Natural killer cell (primary cell): ENCODE measurements around the gene IBA57. TPM values are rescaled to one million over a fixed set of nuclear protein-coding genes. Genes with fewer than 3 reads are reported as not detected.

Experiments
- ATAC-seq, 3 donors: fragments of 150-1000 bp in 2 of 3; fragments of 200-7000 bp in 1 of 3; cut with Tn5 transposase; 1 replicate in 1 of 3; 2 replicates in 2 of 3; pipeline ENCODE4 v1.10.0; 2021; ENCODE audit warnings: mild to moderate bottlenecking in 2 of 3, moderate library complexity in 2 of 3
- DNase-seq, 2 donors: peaks; one replicate each; pipeline versions ENCODE4 v3.0.0 to v3.0.0-alpha.2; 2013 to 2021; ENCODE audit warnings: mixed read lengths in 1 of 2
- H3K27ac ChIP-seq: one replicate; pipeline ENCODE4 v1.5.1; 2013; ENCODE audit warnings: mild to moderate bottlenecking, low read length
- H3K27me3 ChIP-seq: one replicate; pipeline ENCODE4 v1.6.1; 2013; ENCODE audit warnings: low read length; ENCODE audit not compliant: control insufficient read depth, insufficient read depth
- H3K36me3 ChIP-seq: one replicate; pipeline ENCODE4 v1.6.1; 2013; ENCODE audit warnings: low read length; ENCODE audit not compliant: control insufficient read depth, insufficient read depth
- H3K4me1 ChIP-seq: one replicate; pipeline ENCODE4 v1.6.1; 2013; ENCODE audit warnings: low read length; ENCODE audit not compliant: control insufficient read depth, insufficient read depth
- H3K4me3 ChIP-seq: one replicate; pipeline ENCODE4 v1.5.1; 2013; ENCODE audit warnings: low read length
- H3K9me3 ChIP-seq: one replicate; pipeline ENCODE4 v1.6.1; 2013; ENCODE audit warnings: low read length; ENCODE audit not compliant: control insufficient read depth, insufficient read depth
- H3K27ac Mint-ChIP-seq, 2 donors: one replicate each; pipeline ENCODE4 v1.8.0; 2022; ENCODE audit warnings: mild to moderate bottlenecking in 2 of 2, mixed read lengths in 2 of 2, moderate library complexity in 1 of 2
- H3K27me3 Mint-ChIP-seq, 2 donors: one replicate each; pipeline ENCODE4 v1.8.0; 2022; ENCODE audit warnings: low read depth in 2 of 2, mixed read lengths in 2 of 2
- H3K36me3 Mint-ChIP-seq: one replicate; pipeline ENCODE4 v1.8.0; 2022; ENCODE audit warnings: mixed read lengths
- H3K4me1 Mint-ChIP-seq, 2 donors: one replicate each; pipeline ENCODE4 v1.8.0; 2022; ENCODE audit warnings: mixed read lengths in 2 of 2
- H3K4me3 Mint-ChIP-seq: one replicate; pipeline ENCODE4 v1.8.0; 2022; ENCODE audit warnings: mild to moderate bottlenecking, moderate library complexity, mixed read lengths
- H3K9me3 Mint-ChIP-seq, 2 donors: one replicate each; pipeline ENCODE4 v1.8.0; 2022; ENCODE audit warnings: mixed read lengths in 2 of 2
- CTCF ChIP-seq: fragments of 200-600 bp; IDR thresholded peaks from one replicate; pipeline ENCODE4 v1.8.0; 2022; ENCODE audit warnings: antibody characterized with exemption
- WGBS: methylation state at CpG from one replicate; pipeline ENCODE4 v1.1.7; 2013; ENCODE audit warnings: missing lambda C conversion rate; ENCODE audit not compliant: insufficient coverage; 5-methylcytosine and 5-hydroxymethylcytosine counted together
- intact Hi-C: fragments of 100-400 bp; cut with micrococcal nuclease; formaldehyde crosslinking; loops from one replicate; pipeline ENCODE4 v1.14.2; 2022
- total RNA-seq, 4 donors: library from RNA; stranded (reverse); fragments of 120-200 nt in 1 of 4; gene quantifications; one replicate each; pipeline versions ENCODE4 v1.2.3 to v1.2.4, GENCODE V29; 2013 to 2022

IBA57 gene
- total RNA-seq, 3 donors from 2014 or later (not counting 1 experiment from before 2014, with no cell fraction given): 13.3 to 14.1 (median 13.8) TPM

GRCh38 chr1:228211531-228212414 is 46.2 kb downstream of the IBA57 start:
- WGBS: 94% methylated on average over 90 of the region's 96 CpGs
- DNase-seq (no peak), ATAC-seq (no peak)
- Mint-ChIP-seq H3K4me3 (no peak overlapping the region), H3K4me1 (peaks cover 0 to 7% of the 10 kb centered on the region in 2 donors), H3K27me3 (no peaks in the 10 kb centered on the region), H3K27ac (peak overlapping the region in 1 of 2 donors; percentile 15), H3K36me3 (no peaks in the 10 kb centered on the region), H3K9me3 (no peaks in the 10 kb centered on the region)
- no peak for TF ChIP-seq CTCF
- Histone ChIP-seq H3K36me3 (no peaks in the 10 kb centered on the region), H3K27me3 (no peaks in the 10 kb centered on the region), H3K27ac (no peak overlapping the region), H3K4me1 (peaks cover 19% of the 10 kb centered on the region), H3K4me3 (no peak overlapping the region), H3K9me3 (no peaks in the 10 kb centered on the region)
- intact Hi-C loops: loop anchor here (2.0 kb wide), 1 partner anchor 303 kb away; no protein-coding TSS in a partner anchor

- Mint-ChIP-seq H3K4me3 (peak overlapping the region; percentile 90), H3K9me3 (no peaks in the 10 kb centered on the region), H3K27me3 (no peaks in the 10 kb centered on the region), H3K27ac (peak overlapping the region in 1 of 2 donors; percentile 72), H3K4me1 (peaks cover 0 to 7% of the 10 kb centered on the region in 2 donors), H3K36me3 (no peaks in the 10 kb centered on the region)
- intact Hi-C loops: loop anchor here (2.0 kb wide), 1 partner anchor 302 kb away; no protein-coding TSS in a partner anchor
- H3K4me1 ChIP-seq: peaks cover 19% of the 10 kb centered on the region
- H3K4me3 ChIP-seq: peak overlapping the region; percentile 54
- DNase-seq: no peak
- TF ChIP-seq CTCF: no peak
- 63% methylated on average over 64 of the region's 66 CpGs for WGBS
- no peaks in the 10 kb centered on the region for H3K27me3 ChIP-seq
- ATAC-seq: no peak
- H3K9me3 ChIP-seq: no peaks in the 10 kb centered on the region
- H3K27ac ChIP-seq: no peak overlapping the region
- no peaks in the 10 kb centered on the region for H3K36me3 ChIP-seq
Observed at GRCh38 chr1:228212415-228212965, 46.9 kb downstream of the IBA57 start.

- no peaks in the 10 kb centered on the region for H3K27me3 ChIP-seq
- peak; percentile 38 for TF ChIP-seq CTCF
- H3K27ac Mint-ChIP-seq: peak overlapping the region; percentile 72 to 74
- H3K4me3 Mint-ChIP-seq: peak overlapping the region; percentile 90
- H3K9me3 ChIP-seq: no peaks in the 10 kb centered on the region
- no peak overlapping the region for H3K27ac ChIP-seq
- H3K9me3 Mint-ChIP-seq: no peaks in the 10 kb centered on the region
- ATAC-seq (peak; percentile 93 to 97 (median 97)), DNase-seq (peak; percentile 75 to 94)
- H3K36me3 ChIP-seq: no peaks in the 10 kb centered on the region
- H3K4me1 ChIP-seq: peaks cover 19% of the 10 kb centered on the region
- no peaks in the 10 kb centered on the region for H3K27me3 Mint-ChIP-seq
- H3K36me3 Mint-ChIP-seq: no peaks in the 10 kb centered on the region
- H3K4me3 ChIP-seq: peak overlapping the region; percentile 54
- under 1% methylated on average over 63 of the region's 67 CpGs for WGBS
- intact Hi-C loops: loop anchor here (2.0 kb wide), 1 partner anchor 302 kb away; no protein-coding TSS in a partner anchor
- peaks cover 0 to 7% of the 10 kb centered on the region in 2 donors for H3K4me1 Mint-ChIP-seq
Observed at GRCh38 chr1:228212966-228213844, 47.6 kb downstream of the IBA57 start.
